Measurements from ENCODE around the gene PNKP. TPM values are rescaled to one million over a fixed set of nuclear protein-coding genes. Genes with fewer than 3 reads are reported as not detected.
A peak's percentile ranks its signal among the peaks of the same experiment; 100 is the strongest.

Gene PNKP
- total RNA-seq: 10 to 100 TPM; 33.9 to 69.7 (median 50.2) TPM

DNA sequence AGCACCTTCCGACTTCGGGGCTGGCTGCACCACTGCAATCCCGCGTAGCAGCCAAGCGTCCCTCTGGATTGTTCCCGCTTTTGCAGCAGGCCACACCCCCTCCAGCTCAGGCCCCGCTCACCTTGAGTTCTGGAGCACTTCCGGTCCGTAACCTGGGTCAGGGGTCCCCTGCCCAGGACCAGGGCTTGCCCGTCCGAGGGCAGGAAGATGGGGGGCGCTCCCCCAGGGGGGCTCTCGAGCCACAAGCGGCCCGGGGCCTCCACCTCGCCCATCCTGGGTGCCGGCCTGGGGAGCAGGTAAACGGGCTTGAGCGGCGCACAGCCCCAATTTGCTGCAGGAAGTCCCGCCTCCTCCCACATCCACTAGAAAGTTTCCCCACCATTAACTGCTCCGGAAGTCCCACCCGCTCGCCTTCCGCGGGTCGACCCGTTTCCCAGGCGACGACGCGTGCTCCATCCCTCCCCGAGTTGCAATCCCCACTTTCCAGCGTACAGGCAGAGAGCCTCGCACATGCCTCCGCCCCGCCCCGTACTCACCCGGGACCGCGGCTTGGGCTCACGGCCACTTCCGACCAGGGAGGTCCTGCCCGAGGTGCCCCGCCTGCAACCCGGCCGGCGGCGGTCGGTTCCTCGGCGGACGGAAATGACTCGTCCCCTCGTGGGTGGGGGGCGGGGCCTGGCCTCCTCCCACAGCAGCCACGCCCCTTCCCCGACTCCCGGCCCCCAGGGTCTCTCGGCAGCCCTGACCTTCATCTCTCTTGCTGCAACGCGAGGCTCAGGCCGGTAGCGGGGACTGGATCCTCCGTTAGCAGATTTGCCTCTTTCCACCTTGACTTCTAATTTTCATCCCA, at the start of gene PNKP:
Gene PNKP, minus strand, starts transcription at position 644 of the 850 bp plus-strand sequence. Its CDS starts 372 bp downstream, at position 272.
- DNase-seq (ENCODE audit: low spot score) (peak; percentile 62), ATAC-seq (ENCODE audit: low FRiP score) (peak; percentile 58)
- TF ChIP-seq, protein P1, sequence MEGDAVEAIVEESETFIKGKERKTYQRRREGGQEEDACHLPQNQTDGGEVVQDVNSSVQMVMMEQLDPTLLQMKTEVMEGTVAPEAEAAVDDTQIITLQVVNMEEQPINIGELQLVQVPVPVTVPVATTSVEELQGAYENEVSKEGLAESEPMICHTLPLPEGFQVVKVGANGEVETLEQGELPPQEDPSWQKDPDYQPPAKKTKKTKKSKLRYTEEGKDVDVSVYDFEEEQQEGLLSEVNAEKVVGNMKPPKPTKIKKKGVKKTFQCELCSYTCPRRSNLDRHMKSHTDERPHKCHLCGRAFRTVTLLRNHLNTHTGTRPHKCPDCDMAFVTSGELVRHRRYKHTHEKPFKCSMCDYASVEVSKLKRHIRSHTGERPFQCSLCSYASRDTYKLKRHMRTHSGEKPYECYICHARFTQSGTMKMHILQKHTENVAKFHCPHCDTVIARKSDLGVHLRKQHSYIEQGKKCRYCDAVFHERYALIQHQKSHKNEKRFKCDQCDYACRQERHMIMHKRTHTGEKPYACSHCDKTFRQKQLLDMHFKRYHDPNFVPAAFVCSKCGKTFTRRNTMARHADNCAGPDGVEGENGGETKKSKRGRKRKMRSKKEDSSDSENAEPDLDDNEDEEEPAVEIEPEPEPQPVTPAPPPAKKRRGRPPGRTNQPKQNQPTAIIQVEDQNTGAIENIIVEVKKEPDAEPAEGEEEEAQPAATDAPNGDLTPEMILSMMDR (IDR thresholded peaks at IDR 0.05): no peak

DNA sequence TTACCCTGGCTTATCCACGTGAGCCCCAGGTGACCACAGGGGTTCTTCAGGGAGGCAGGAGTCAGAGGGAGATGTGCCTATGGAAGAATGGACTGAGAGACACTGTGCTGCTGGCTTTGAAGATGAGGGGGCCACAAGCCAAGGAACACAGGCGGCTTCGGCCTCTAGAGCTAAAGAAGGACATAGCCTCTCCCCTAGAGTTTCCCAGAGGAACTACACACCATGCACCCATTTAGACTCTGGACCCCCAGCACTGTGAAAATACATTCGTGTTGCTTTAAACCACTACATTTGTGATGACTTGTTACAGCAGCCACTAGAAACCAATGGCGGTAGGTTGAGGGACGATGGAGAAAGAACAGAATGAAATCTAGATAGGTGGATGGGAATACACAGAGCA, 47.9 kb upstream of the PNKP start:
- TF ChIP-seq, protein P1 (IDR thresholded peaks at IDR 0.05): no peak
- no peak for ATAC-seq (ENCODE audit: low FRiP score)
- no peak for DNase-seq (ENCODE audit: low spot score)

DNA sequence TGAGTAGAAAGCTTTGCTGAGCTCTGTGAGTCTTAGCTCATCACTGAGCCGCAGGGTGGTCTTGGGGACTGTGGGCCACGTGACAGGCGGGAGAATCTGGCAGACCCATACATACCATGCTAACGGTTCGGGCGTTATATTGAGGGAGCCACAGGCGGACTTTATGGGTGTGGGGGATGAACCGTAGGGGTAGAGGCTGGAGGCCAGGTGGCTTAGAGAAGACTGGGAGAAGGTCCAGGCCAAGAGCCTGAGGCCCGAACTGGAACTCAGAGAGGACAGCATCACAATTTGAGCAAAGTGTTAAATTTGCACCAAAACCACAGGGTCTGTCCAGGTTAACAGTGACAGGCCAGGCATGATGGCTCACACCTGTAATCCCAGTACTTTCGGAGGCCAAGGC, 46.3 kb upstream of the PNKP start:
- TF ChIP-seq, protein P1 (IDR thresholded peaks at IDR 0.05): no peak
- ATAC-seq (ENCODE audit: low FRiP score): no peak
- DNase-seq (ENCODE audit: low spot score): no peak

DNA sequence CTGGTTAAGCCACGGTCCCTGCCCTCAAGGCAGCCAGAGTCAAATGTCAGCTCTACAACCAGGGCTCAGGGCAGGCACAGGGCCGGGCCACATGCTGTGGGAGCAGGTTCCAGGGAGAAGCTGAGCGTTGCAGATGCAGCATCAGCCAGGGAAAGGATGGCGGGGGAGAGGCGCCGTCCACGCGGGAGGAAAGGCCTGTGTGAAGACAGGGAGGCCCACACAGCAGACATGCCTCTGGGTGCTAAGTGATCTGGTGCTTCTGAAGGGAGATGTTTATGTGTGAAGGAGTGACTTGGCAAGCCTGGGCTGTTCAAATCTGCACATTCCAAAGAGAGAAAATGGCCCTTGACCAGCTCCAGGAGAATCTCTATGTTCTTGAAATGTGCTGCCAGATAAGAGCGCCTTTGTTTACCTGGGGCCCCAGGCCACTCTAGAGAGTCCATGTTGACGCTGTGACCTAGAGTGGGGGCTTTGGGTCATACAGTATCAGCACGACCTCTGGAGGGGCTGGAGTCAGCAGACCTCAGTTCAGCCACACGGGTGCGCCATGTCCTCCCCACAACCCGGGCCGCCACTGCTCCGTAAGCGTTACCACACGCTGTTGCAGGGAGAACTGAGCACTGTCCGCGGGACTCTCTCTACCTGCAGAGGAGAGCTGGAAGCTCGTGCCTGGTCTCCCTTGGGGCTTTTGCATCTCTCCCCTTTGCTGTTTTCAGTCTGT, 45.7 kb upstream of the PNKP start:
- TF ChIP-seq, protein P1 (IDR thresholded peaks at IDR 0.05): no peak
- peak; percentile 6 for ATAC-seq (ENCODE audit: low FRiP score)
- DNase-seq (ENCODE audit: low spot score): no peak

DNA sequence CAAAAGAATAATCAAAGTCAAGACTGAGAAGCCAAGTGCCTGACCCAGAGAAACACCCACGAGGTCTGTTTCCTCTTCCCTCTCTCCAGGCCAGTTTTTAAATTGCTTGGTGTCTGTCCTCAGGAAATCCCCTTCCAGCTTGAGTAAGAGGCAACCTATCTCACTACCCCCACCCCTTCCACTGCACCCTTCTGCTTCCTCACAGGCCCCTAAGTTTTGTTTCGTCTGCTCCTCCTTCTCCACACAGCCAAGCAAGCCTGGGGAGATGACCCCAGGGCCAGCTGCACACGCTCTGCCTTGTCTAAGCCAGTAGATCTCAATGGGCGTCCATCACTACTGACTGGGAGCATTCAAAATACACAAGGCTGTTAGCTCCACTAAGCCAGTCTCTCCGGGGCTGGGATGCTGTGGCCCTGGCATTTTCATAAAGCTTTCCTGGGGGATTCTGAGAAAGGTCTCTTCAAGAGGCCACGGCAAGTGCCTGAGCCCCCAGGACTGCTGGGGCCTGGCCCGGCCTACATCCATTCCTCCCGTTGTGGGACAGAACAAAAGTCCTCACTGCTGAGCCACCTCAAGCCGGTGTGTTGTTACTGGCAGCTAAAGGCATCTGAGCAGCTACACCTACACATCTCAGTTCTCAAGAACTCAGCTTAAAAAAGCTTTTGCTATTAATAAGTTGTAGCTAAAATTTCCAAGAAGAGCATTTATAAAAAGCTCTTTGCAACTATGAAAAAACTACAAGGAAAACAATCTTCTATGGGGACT, 44.2 kb upstream of the PNKP start:
- DNase-seq (ENCODE audit: low spot score) (no peak), ATAC-seq (ENCODE audit: low FRiP score) (no peak)
- TF ChIP-seq, protein P1 (IDR thresholded peaks at IDR 0.05): no peak

DNA sequence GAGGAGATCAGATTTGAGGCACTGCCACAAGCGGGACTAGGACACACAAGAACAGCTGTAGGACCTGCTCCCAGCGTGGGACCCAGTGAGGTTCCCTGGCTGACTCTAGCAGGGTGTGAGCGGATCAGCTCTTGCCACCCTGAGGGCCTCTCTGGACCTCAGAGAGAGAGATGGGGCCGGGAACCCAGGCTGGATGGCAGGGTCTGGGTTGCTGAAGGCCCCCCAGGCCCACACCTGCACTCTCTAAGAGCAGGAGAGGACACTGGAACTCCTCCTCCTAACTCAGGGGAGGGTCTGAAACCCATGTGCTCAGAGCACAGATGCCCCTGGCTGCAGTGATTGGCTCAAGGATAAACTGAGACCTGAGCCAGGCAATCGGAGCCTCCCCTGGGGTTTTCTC, 42.8 kb upstream of the PNKP start:
- no peak for ATAC-seq (ENCODE audit: low FRiP score)
- no peak for DNase-seq (ENCODE audit: low spot score)
- TF ChIP-seq, protein P1 (IDR thresholded peaks at IDR 0.05): no peak
